GM19455 (cell line): ENCODE results near the gene ZFP36L2.

Experiments used
- ATAC-seq: cut with Tn5 transposase; IDR thresholded peaks from one replicate; pipeline ENCODE4 v1.9.1; 2021; ENCODE audit not compliant: unreplicated experiment

ZFP36L2 gene

GRCh38 chr2:43224131-43224570 is 2.3 kb downstream of the ZFP36L2 start:
- no peak for ATAC-seq

GRCh38 chr2:43223521-43224001 is 2.8 kb downstream of the ZFP36L2 start:
- ATAC-seq, result no peak

DNA sequence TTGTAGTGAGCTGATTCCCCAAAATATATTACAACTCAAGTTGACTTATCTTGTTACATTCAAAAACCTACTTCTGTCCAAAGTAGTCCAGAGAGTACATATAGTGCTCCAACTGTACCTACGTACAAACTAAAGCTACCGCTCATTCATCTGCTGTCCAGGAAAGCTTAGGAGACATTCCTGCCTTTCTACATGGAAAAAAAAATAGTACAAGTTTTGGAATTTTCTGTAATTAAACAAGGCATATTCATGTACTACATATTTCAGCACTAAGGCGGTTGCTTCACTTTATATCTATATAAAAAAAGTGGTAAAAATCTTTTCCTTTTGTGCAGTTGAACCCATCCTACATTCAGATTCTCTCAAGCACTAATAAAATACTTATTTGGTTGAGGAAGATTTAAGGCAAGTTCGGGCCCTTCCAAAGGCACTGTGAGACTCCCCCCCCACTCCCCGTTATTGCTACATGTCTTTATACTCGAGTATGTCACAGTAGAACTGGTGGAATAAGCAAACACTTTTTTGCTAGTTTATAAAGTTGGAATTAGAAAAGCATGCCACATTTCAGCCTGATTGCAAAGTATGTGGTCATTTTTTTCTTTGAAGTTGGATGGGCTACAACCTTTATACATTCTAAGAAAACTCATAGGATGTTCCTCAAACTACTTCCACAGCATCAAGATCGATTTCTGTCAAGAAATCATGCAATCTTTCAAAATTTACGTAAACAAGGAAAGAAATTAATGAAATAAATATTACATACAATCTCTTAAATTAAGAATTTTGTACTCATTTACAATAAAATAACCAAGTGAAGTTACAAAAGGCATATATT is 3.7 kb downstream of the ZFP36L2 start:
- no peak for ATAC-seq

- no peak for ATAC-seq
Measured at GRCh38 chr2:43221763-43222474, 4.5 kb downstream of the ZFP36L2 start.

DNA sequence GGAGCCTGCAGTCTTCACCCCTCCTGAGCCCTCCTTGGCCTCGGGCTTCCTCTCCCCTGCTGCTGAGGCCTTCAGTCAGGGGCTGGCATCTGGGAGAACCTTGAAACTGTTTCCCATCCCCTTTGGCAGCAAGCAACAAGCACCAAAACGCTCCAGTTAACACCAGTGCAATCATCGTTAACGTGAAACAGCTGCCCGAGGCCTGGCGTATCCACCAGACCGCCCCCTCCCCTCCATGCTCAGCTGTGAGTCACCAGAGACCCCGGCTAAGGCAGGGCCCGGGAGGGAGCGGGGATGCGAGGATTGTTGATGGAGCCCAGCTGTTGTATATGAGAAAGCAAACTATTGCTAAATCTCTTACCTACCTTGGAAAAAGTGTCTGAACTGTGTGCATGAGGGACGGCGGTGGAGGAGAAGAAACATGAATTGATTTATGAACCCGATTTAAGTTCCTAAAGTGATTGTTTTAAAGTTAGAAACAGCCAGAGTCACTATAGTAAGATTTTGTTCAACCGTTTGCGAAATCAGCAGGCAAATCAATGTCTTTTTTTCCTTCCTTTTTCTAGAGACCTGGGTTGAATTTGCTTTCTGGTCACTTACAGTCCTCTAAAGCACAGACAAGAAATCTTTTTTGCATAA is 5.2 kb downstream of the ZFP36L2 start:
- ATAC-seq, result no peak

- ATAC-seq, result no peak
Measured at GRCh38 chr2:43220760-43221123, 5.7 kb downstream of the ZFP36L2 start.

DNA sequence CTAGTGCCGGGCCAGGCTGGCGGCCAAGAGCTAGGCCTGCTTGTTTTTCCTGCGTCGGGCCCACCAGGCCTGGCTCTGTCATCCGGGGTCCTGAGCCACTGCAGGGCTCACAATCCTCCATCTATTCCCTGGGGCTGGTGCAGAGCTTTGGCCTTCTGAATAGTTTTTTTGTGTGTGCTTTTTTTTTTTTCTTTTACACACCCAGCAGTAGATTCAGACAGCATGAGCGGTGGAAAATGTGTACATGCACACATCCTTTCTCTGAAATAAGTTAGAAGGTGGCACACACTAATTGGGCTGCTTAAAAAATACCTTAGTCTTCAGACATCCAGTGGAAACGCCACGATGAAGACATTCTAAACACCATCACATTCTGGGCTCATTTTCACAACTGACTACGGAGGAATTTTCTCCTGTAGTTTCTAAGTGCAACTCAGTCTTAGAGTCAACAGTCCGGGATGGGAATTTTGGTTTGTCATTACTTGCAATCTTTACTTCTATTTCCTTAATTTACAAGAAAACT is 6.1 kb downstream of the ZFP36L2 start:
- ATAC-seq, result peak; percentile 12

DNA sequence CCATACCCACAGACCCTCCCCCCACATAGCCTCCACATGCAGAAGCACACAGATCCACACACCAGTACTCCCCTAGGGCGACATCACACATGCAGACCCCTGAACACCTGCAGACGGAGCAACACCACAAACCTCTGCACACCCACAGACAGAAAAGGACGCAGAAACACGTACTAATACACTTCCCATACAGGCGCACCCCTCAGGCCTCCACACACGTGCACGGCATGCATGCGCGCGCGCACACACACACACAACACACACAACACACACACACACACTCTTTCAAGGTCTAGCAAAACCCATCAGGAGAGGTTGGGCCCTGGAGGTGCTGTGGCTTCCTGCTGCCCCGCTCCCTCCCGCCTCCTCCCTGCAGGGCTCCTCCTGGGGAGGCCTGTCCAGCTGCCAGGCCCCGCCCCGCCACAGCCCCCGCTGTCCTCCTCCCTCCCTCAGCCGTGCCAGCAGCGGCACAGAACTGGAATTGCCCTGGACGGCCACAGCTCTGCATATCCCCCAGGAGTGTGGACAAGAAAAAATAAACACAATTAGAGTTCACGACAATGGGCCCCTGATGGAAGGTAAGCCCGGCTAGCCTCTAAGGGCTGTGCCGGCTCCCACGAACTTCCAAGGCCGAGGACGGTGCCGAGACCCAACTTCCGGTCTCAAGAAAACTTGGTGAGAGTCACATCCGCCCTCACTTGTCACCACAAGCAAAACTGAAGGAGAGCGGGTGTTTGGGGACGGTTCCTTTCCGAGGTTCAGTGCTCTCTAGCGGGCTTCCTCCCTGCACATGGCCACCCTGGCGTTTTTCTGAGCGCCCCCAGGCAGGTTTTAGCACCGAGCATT is 6.8 kb downstream of the ZFP36L2 start:
- ATAC-seq, result peak; percentile 60

DNA sequence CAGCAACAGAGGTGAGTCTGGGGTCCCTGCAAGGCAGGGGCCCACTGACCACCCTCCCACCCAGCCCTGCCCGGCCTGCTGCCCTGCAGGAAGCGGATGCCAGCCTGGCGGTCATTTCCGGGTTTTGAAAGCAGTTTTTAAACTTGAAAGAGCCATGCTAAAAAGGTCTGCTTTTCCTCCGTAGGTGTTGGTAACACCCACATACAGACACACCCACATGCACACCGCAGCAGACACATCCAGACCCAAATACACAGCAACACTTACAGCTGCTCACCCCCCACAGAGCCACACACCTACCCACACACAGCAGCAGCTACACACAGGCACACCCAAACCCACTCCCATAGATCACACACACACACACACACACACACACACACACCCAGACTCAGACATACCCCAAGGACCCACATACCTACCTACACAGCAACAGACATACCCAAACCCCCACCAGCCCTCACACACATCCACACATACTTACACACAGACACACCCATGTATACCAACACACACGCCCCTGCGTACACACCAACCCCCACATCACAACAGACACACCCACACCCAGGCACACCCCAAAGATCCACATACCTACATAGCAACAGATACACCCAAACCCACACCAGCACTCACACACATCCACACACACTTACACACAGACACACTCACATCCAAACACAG is 7.6 kb downstream of the ZFP36L2 start:
- ATAC-seq, result peak; percentile 33

DNA sequence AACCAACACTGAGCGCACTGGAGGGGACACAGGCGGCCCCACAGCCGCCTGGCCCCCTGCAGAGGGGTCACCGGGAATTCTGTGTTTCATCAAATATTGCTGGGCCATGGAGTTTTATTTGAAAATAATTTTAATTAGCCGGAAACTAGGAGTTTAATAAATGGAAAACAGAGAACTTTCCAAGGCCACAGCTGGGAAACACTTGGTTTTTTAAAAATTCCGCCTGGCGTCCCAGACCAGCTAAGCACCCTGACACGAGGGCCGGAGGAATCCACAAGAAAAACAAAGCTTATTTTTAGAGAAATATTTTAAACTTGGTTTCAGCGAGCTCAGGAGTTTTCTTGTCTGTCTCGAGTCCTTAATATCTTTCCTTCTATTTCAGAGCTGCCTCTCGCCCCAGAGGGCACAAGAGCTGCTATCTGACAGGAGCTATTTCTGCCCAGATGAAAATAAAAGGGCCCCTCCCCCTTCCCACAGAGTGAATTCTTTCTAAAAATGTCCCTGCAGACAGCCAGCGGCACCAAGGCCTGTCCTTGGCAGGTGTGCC is 8.2 kb downstream of the ZFP36L2 start:
- ATAC-seq, result no peak

GRCh38 chr2:43217228-43218154 is 8.9 kb downstream of the ZFP36L2 start:
- ATAC-seq, result no peak

- no peak for ATAC-seq
Measured at GRCh38 chr2:43216629-43217028, 9.8 kb downstream of the ZFP36L2 start.

- no peak for ATAC-seq
Measured at GRCh38 chr2:43215673-43216255, 10.6 kb downstream of the ZFP36L2 start.

DNA sequence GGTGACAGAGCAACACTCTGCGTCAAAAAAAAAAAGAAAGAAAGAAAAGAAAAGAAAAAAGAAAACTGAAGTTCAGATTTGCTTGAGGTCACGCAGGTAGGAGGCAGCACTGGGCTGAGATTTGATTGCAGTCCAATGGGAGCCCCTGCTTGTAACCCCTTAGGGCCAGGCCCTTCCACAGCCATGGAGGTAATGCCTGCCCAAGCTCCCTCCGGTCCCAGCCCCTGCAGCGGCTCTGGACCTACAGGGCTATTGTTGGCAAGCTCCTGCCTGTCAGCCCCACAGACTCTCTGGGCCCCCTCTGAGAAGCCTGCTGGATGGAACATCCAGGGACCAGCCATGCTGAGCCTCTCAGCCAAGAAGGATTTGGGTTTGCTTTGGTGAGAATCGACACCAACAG is 12.2 kb downstream of the ZFP36L2 start:
- no peak for ATAC-seq

GRCh38 chr2:43212931-43213330 is 13.5 kb downstream of the ZFP36L2 start:
- ATAC-seq, result no peak

DNA sequence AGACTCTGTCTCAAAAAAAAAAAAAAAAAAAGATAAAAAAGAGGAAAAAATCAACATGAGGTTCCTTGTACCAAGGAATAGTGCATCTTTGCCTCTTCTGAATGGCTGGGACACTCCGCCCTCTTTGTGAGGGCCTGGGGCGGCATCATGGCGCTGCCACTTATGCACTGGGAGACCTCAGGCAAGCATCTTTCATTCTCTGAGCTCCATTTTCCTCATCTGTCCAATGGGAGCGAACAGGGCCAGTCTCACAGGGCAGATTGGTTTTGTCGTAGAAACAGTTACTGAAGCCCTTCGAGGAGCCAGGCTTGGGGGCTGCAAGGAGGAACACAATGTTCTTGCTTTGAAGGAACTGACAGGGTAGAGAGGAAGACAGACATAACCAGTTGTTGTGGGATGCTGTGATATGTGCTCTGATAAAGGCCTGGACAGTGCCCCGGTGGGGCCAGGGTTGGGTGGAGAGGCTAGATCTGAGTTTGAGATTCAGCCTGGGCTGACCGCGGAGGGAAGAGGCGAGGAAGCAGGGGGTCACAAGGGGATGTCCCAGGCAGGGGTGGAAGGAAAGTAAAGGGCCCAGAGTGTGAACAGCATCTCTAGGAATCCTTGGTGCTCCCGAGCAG is 14.1 kb downstream of the ZFP36L2 start:
- ATAC-seq, result no peak

- no peak for ATAC-seq
Measured at GRCh38 chr2:43210467-43211303, 15.7 kb downstream of the ZFP36L2 start.
